ENCODE data around the gene CYTH1. TPM values are rescaled to one million over a fixed set of nuclear protein-coding genes. Genes with fewer than 3 reads are reported as not detected.

The CYTH1 gene
- total RNA-seq, 2 experiments from 2014 or later: 521 to 525 TPM

DNA sequence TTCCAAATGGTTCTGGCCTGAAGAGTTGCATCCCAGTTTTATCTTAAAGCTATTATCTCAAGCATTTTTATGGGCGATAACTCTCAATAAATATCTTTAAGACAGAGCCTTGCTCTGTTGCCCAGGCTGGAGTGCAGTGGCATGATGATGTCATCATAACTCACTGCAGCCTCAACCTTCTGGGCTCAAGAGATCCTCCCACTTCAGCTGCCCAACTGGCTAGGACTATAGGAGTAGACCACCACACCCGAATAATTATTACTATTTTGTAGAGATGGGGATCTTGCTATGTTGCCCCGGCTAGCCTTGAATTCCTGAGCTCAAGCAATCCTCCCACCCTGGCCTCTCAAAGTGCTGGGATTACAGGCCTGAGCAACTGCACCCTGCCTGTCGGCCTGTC lies 26.1 kb upstream of the CYTH1 start:
- H3K4me3 ChIP-seq (ENCODE audit: low read length): no peak overlapping the region
- H3K4me3 Mint-ChIP-seq: no peak overlapping the region
- peaks cover 95% of the 10 kb centered on the region for H3K36me3 Mint-ChIP-seq (ENCODE audit: low read depth)
- H3K4me1 ChIP-seq (ENCODE audit: insufficient read depth, low read length): peaks cover 45% of the 10 kb centered on the region
- intact Hi-C loops (cut with DNase I, micrococcal nuclease): loop anchor here (5.0 to 10.0 kb wide), 2 partner anchors 34 to 313 kb away; partner anchors contain the start of gene USP36 (in 2 of the 2)
- H3K27me3 ChIP-seq (ENCODE audit: control insufficient read depth in 1 of 2, insufficient read depth in 2 of 2, low read length in 2 of 2): no peaks in the 10 kb centered on the region
- ChIA-PET CTCF (no interaction called here), POLR2A (interaction anchor here (0.8 to 6.5 kb wide), 5 partner anchors 8 to 33 kb away, joined by 3 to 58 read pairs (median 3); partner anchors contain the start of gene USP36)
- DNase-seq (no peak), ATAC-seq (ENCODE audit: poor library complexity) (no peak)
- H3K9me3 ChIP-seq (ENCODE audit: control insufficient read depth in 1 of 2, insufficient read depth in 1 of 2, low read length in 2 of 2): no peaks in the 10 kb centered on the region
- no peaks in the 10 kb centered on the region for H3K9me3 Mint-ChIP-seq
- H3K27me3 Mint-ChIP-seq: no peaks in the 10 kb centered on the region
- H3K27ac Mint-ChIP-seq: peak overlapping the region; percentile 95
- H3K36me3 ChIP-seq (ENCODE audit: insufficient read depth, low read length): peaks cover 84% of the 10 kb centered on the region
- peaks cover 56% of the 10 kb centered on the region for H3K4me1 Mint-ChIP-seq (ENCODE audit: low read depth)
- TF ChIP-seq, protein P1, sequence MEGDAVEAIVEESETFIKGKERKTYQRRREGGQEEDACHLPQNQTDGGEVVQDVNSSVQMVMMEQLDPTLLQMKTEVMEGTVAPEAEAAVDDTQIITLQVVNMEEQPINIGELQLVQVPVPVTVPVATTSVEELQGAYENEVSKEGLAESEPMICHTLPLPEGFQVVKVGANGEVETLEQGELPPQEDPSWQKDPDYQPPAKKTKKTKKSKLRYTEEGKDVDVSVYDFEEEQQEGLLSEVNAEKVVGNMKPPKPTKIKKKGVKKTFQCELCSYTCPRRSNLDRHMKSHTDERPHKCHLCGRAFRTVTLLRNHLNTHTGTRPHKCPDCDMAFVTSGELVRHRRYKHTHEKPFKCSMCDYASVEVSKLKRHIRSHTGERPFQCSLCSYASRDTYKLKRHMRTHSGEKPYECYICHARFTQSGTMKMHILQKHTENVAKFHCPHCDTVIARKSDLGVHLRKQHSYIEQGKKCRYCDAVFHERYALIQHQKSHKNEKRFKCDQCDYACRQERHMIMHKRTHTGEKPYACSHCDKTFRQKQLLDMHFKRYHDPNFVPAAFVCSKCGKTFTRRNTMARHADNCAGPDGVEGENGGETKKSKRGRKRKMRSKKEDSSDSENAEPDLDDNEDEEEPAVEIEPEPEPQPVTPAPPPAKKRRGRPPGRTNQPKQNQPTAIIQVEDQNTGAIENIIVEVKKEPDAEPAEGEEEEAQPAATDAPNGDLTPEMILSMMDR (IDR thresholded peaks at IDR 0.05): no peak
- no peak overlapping the region for H3K27ac ChIP-seq (ENCODE audit: low read depth in 1 of 2, low read length in 2 of 2)

DNA sequence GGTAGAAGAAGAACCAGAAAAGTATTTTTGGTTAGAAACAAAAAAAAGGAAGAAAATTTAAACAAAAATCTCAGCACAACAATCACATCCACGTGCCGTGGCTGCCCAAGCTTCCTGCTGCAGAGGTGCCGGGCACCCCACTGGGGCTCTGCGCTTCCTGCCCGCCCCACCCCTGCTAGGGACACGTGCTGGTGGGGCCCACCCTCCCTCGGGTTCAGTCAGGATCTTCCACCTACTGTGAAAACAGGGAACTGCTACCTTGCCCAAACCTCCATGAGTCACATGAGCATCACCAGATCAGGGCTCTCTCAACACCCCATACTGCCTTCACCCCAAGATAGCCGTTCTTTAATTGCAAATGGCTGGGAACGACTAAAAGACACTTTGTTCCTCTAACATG lies 24.4 kb upstream of the CYTH1 start:
- H3K27ac ChIP-seq (ENCODE audit: low read depth in 1 of 2, low read length in 2 of 2): peak overlapping the region in 1 of 2 donors; percentile 64
- Mint-ChIP-seq H3K27ac (peak overlapping the region; percentile 95), H3K27me3 (no peaks in the 10 kb centered on the region), H3K4me1 (ENCODE audit: low read depth) (peaks cover 63% of the 10 kb centered on the region), H3K4me3 (peak overlapping the region; percentile 84), H3K36me3 (ENCODE audit: low read depth) (peaks cover 93% of the 10 kb centered on the region), H3K9me3 (no peaks in the 10 kb centered on the region)
- peaks cover 52% of the 10 kb centered on the region for H3K4me1 ChIP-seq (ENCODE audit: insufficient read depth, low read length)
- peak in 9 of 14 experiments; percentile 27 to 87 (median 66) for DNase-seq
- POLR2A ChIA-PET: interaction anchor here (0.7 to 6.5 kb wide), 13 partner anchors 13 to 97 kb away, joined by 3 to 58 read pairs (median 6); partner anchors contain the start of gene USP36
- TF ChIP-seq, protein P1 (IDR thresholded peaks at IDR 0.05): peak; percentile 47
- CTCF ChIA-PET: interaction anchor here (0.6 to 3.5 kb wide), 7 partner anchors 13 to 98 kb away, joined by 3 to 10 read pairs (median 3); no protein-coding TSS in a partner anchor
- H3K36me3 ChIP-seq (ENCODE audit: insufficient read depth, low read length): peaks cover 82% of the 10 kb centered on the region
- no peaks in the 10 kb centered on the region for H3K9me3 ChIP-seq (ENCODE audit: control insufficient read depth in 1 of 2, insufficient read depth in 1 of 2, low read length in 2 of 2)
- H3K4me3 ChIP-seq (ENCODE audit: low read length): no peak overlapping the region
- H3K27me3 ChIP-seq (ENCODE audit: control insufficient read depth in 1 of 2, insufficient read depth in 2 of 2, low read length in 2 of 2): no peaks in the 10 kb centered on the region
- intact Hi-C loops (cut with DNase I, micrococcal nuclease): loop anchor here (1.0 to 10.0 kb wide), 3 partner anchors 11 to 312 kb away; partner anchors contain the start of gene USP36 (in 2 of the 2)
- ATAC-seq (ENCODE audit: poor library complexity): peak; percentile 71

- peaks cover 77% of the 10 kb centered on the region for H3K36me3 ChIP-seq (ENCODE audit: insufficient read depth, low read length)
- peak overlapping the region in 1 of 2 donors; percentile 56 for H3K27ac ChIP-seq (ENCODE audit: low read depth in 1 of 2, low read length in 2 of 2)
- Mint-ChIP-seq H3K4me3 (peak overlapping the region; percentile 81), H3K27me3 (no peaks in the 10 kb centered on the region), H3K9me3 (no peaks in the 10 kb centered on the region), H3K27ac (peak overlapping the region; percentile 95), H3K36me3 (ENCODE audit: low read depth) (peaks cover 91% of the 10 kb centered on the region), H3K4me1 (ENCODE audit: low read depth) (peaks cover 66% of the 10 kb centered on the region)
- H3K4me3 ChIP-seq (ENCODE audit: low read length): no peak overlapping the region
- TF ChIP-seq, protein P1 (IDR thresholded peaks at IDR 0.05): no peak
- intact Hi-C loops (cut with DNase I, micrococcal nuclease): loop anchor here (2.0 to 10.0 kb wide), 4 partner anchors 20 to 310 kb away; partner anchors contain the start of gene USP36 (in 2 of the 2)
- ATAC-seq (ENCODE audit: poor library complexity) (peak; percentile 62), DNase-seq (peak; percentile 39 to 85 (median 70))
- peaks cover 55% of the 10 kb centered on the region for H3K4me1 ChIP-seq (ENCODE audit: insufficient read depth, low read length)
- no peaks in the 10 kb centered on the region for H3K9me3 ChIP-seq (ENCODE audit: control insufficient read depth in 1 of 2, insufficient read depth in 1 of 2, low read length in 2 of 2)
- no peaks in the 10 kb centered on the region for H3K27me3 ChIP-seq (ENCODE audit: control insufficient read depth in 1 of 2, insufficient read depth in 2 of 2, low read length in 2 of 2)
- CTCF ChIA-PET: interaction anchor here (0.8 to 3.5 kb wide), 5 partner anchors 13 to 97 kb away, joined by 3 to 11 read pairs (median 6); no protein-coding TSS in a partner anchor
- POLR2A ChIA-PET: interaction anchor here (0.9 to 6.5 kb wide), 14 partner anchors 14 to 92 kb away, joined by 3 to 58 read pairs (median 6); partner anchors contain the start of genes CYTH1 and USP36
Observed at GRCh38 chr17:78805301-78805700, 23.2 kb upstream of the CYTH1 start.

Data from CD4-positive, alpha-beta T cell (primary cell).